ENCODE results near the gene DARS1. TPM values are rescaled to one million over a fixed set of nuclear protein-coding genes. Genes with fewer than 3 reads are reported as not detected.

DARS1 gene
- polyA plus RNA-seq (2012; rRNA removed): 52.2 and 68.8 TPM in 2 replicates
- polyA plus RNA-seq (2012; cell fraction: cytosol; rRNA removed): 75.8 and 92.7 TPM in 2 replicates
- 17.9 and 49.5 TPM in 2 replicates for polyA plus RNA-seq (2012; cell fraction: nucleus; rRNA removed)

DNA sequence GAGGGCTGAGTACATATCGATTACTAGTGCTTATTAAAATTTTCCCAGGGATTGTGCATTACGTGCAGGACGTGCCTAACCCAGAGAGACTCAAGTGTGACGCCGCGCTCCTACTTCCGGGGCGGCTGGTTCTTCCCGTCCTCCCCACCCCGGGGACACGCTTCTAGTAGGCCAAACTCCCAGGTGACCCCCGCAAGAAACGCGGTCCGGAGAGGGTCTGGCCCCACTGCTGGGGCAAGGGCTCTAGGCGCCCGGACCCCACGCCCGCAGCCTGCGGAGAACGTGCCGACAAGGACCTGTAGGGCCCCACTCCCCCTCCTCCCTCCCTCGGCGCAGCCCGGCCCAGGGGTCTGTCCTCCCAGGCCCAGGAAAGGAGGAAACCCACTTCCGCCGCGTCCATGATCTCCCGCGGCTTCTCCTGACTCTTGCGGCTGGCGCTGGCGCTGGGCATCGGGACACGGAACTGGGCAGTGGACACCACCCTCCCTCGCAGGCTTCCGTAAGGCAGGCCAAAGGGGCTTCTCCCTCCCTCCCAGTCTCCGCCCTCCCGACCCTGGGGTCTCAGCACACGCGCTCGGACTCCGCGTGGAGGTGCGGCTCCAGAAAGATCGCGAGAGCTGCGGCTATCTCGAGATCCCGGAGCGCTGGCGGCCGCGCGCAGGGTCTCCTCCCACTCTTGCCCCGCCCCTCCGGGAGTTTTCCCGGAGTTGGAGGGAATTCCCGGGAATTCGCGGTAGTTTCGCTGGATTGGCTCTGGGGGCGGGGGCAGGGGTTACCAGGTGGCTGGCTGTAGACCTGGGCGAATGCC lies at the start of gene DARS1:
Gene DARS1 (minus strand): TSS at position 609 of the 808 bp plus-strand sequence. CDS start 158 bp downstream, at position 451.
- H3K4me1 ChIP-seq (ENCODE audit: control insufficient read depth in 1 of 2, insufficient read depth in 2 of 2, low read depth in 1 of 2, low read length in 1 of 2): peaks cover 3 to 14% of the 10 kb centered on the region in 2 experiments; a peak in 3 of 4 replicates
- H3K36me3 ChIP-seq (replicated peaks in 1 of 2; ENCODE audit: control insufficient read depth in 1 of 2, insufficient read depth in 2 of 2, low read length in 1 of 2): peaks cover 24 to 26% of the 10 kb centered on the region in 2 experiments
- no peaks in the 10 kb centered on the region for H3K9me3 ChIP-seq
- peak within 1 kb of the TSS; percentile 96 for H2AFZ ChIP-seq (ENCODE audit: low read depth)
- H4K20me1 ChIP-seq (ENCODE audit: insufficient read depth): no peaks in the 10 kb centered on the region
- DNase-seq: peak; percentile 95
- peaks cover 47% of the 10 kb centered on the region for H3K79me2 ChIP-seq (ENCODE audit: insufficient read depth)
- TF ChIP-seq, protein P1, sequence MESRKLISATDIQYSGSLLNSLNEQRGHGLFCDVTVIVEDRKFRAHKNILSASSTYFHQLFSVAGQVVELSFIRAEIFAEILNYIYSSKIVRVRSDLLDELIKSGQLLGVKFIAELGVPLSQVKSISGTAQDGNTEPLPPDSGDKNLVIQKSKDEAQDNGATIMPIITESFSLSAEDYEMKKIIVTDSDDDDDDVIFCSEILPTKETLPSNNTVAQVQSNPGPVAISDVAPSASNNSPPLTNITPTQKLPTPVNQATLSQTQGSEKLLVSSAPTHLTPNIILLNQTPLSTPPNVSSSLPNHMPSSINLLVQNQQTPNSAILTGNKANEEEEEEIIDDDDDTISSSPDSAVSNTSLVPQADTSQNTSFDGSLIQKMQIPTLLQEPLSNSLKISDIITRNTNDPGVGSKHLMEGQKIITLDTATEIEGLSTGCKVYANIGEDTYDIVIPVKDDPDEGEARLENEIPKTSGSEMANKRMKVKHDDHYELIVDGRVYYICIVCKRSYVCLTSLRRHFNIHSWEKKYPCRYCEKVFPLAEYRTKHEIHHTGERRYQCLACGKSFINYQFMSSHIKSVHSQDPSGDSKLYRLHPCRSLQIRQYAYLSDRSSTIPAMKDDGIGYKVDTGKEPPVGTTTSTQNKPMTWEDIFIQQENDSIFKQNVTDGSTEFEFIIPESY (IDR thresholded peaks at IDR 0.05; ENCODE audit: borderline replicate concordance, low read depth): peak; percentile 97
- peak; percentile 82 for TF ChIP-seq POLR2AphosphoS5 (IDR thresholded peaks at IDR 0.05; ENCODE audit: low read depth, low read length)
- no peak for TF ChIP-seq EZH2phosphoT487 (IDR thresholded peaks at IDR 0.05; ENCODE audit: borderline replicate concordance, low read depth)
- no peak for TF ChIP-seq JUND (IDR thresholded peaks at IDR 0.05)
- TF ChIP-seq EP300 (IDR thresholded peaks at IDR 0.05; ENCODE audit: borderline replicate concordance in 1 of 2, low read depth in 1 of 2, low read length in 1 of 2): no peak
- peak; percentile 100 for TF ChIP-seq CHD2 (IDR thresholded peaks at IDR 0.05; ENCODE audit: low read length, partially characterized antibody)
- TF ChIP-seq GATA2 (CRISPR knock-in tag; IDR thresholded peaks at IDR 0.05): 0 out of 2 replicates have a peak, but pooled peaks have one; percentile 6
- TF ChIP-seq FOXM1 (IDR thresholded peaks at IDR 0.05; ENCODE audit: low read depth): no peak
- 0 out of 2 replicates have a peak, but pooled peaks have one; percentile 30 for TF ChIP-seq TEAD4 (IDR thresholded peaks at IDR 0.05; ENCODE audit: borderline replicate concordance, insufficient read depth)
- TF ChIP-seq MEF2A (IDR thresholded peaks at IDR 0.05; ENCODE audit: borderline replicate concordance, low read depth): no peak
- peak; percentile 16; the same call in 1 of the 2 replicates for TF ChIP-seq RCOR1 (IDR thresholded peaks at IDR 0.05; ENCODE audit: low read length)
- peak; percentile 65 for TF ChIP-seq ELF1 (IDR thresholded peaks at IDR 0.05)
- peak; percentile 69 for TF ChIP-seq GABPA (IDR thresholded peaks at IDR 0.05; ENCODE audit: low read depth)
- peak; percentile 45; the same call in 1 of the 2 replicates for TF ChIP-seq YY1 (IDR thresholded peaks at IDR 0.05; ENCODE audit: low read depth)
- TF ChIP-seq, protein P2, sequence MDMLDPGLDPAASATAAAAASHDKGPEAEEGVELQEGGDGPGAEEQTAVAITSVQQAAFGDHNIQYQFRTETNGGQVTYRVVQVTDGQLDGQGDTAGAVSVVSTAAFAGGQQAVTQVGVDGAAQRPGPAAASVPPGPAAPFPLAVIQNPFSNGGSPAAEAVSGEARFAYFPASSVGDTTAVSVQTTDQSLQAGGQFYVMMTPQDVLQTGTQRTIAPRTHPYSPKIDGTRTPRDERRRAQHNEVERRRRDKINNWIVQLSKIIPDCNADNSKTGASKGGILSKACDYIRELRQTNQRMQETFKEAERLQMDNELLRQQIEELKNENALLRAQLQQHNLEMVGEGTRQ (IDR thresholded peaks at IDR 0.05; ENCODE audit: borderline replicate concordance, low read depth, low read length): no peak
- TF ChIP-seq FOSL2 (IDR thresholded peaks at IDR 0.05; ENCODE audit: borderline replicate concordance, low read depth): no peak
- TF ChIP-seq MXI1 (IDR thresholded peaks at IDR 0.05; ENCODE audit: low read depth, low read length): no peak; the same call in none of the 2 replicates
- TF ChIP-seq TAF1 (IDR thresholded peaks at IDR 0.05; ENCODE audit: borderline replicate concordance, low read depth, low read length): peak; percentile 55
- TF ChIP-seq, protein P3, sequence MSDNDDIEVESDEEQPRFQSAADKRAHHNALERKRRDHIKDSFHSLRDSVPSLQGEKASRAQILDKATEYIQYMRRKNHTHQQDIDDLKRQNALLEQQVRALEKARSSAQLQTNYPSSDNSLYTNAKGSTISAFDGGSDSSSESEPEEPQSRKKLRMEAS (IDR thresholded peaks at IDR 0.05; ENCODE audit: low read depth): peak; percentile 73
- TF ChIP-seq SIN3A (IDR thresholded peaks at IDR 0.05; ENCODE audit: borderline replicate concordance, low read depth, low read length): peak; percentile 69; the same call in 1 of the 2 replicates
- TF ChIP-seq, protein P4, sequence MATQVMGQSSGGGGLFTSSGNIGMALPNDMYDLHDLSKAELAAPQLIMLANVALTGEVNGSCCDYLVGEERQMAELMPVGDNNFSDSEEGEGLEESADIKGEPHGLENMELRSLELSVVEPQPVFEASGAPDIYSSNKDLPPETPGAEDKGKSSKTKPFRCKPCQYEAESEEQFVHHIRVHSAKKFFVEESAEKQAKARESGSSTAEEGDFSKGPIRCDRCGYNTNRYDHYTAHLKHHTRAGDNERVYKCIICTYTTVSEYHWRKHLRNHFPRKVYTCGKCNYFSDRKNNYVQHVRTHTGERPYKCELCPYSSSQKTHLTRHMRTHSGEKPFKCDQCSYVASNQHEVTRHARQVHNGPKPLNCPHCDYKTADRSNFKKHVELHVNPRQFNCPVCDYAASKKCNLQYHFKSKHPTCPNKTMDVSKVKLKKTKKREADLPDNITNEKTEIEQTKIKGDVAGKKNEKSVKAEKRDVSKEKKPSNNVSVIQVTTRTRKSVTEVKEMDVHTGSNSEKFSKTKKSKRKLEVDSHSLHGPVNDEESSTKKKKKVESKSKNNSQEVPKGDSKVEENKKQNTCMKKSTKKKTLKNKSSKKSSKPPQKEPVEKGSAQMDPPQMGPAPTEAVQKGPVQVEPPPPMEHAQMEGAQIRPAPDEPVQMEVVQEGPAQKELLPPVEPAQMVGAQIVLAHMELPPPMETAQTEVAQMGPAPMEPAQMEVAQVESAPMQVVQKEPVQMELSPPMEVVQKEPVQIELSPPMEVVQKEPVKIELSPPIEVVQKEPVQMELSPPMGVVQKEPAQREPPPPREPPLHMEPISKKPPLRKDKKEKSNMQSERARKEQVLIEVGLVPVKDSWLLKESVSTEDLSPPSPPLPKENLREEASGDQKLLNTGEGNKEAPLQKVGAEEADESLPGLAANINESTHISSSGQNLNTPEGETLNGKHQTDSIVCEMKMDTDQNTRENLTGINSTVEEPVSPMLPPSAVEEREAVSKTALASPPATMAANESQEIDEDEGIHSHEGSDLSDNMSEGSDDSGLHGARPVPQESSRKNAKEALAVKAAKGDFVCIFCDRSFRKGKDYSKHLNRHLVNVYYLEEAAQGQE (IDR thresholded peaks at IDR 0.05; ENCODE audit: low read depth, low read length): peak; percentile 22; the same call in 1 of the 2 replicates
- peak; percentile 3; the same call in 1 of the 2 replicates for TF ChIP-seq NRF1 (IDR thresholded peaks at IDR 0.05; ENCODE audit: low read depth, low read length)
- 5% methylated on average over 12 of the region's 64 CpGs for WGBS (ENCODE audit: low lambda C conversion rate)
- H3K27ac ChIP-seq (ENCODE audit: low read depth in 2 of 2, low read length in 1 of 2): peak within 1 kb of the TSS; percentile 88 to 98
- H3K4me2 ChIP-seq: peak within 1 kb of the TSS; percentile 87
- no peaks in the 10 kb centered on the region for H3K9me2 ChIP-seq
- H3F3A ChIP-seq (replicated peaks; ENCODE audit: insufficient read depth): no peaks in the 10 kb centered on the region
- peak within 1 kb of the TSS; percentile 66 to 98 for H3K4me3 ChIP-seq (ENCODE audit: low read depth in 2 of 2, low read length in 1 of 2)
- CTCF ChIA-PET: interaction anchor here (1.0 to 4.6 kb wide), 3 partner anchors 12 to 71 kb away, joined by 3 to 25 read pairs (median 4); no protein-coding TSS in a partner anchor
- H3K27me3 ChIP-seq (ENCODE audit: insufficient read depth): no peaks in the 10 kb centered on the region
- POLR2A ChIA-PET: interaction anchor here (0.5 to 1.2 kb wide), 8 partner anchors 17 to 254 kb away, joined by 3 to 5 read pairs (median 3); no protein-coding TSS in a partner anchor
- peak within 1 kb of the TSS; percentile 98 for H3K9ac ChIP-seq

Measured in SK-N-SH (cell line).